Gastroesophageal sphincter (tissue), 4 donors: ENCODE measurements around the gene GNL1. TPM values are rescaled to one million over a fixed set of nuclear protein-coding genes. Genes with fewer than 3 reads are reported as not detected.
"Not testable (repeated sequence)": the region's sequence is repeated elsewhere in the genome, so short reads cannot be mapped to it uniquely, and the experiment has no call there.

ENCODE experiments used
- ATAC-seq: fragments of 150-250 bp; one replicate; pipeline ENCODE4 v1.9.1; 2016; ENCODE audit warnings: mild to moderate bottlenecking, moderate library complexity
- H3K27ac ChIP-seq, 4 donors: fragments of 200-600 bp; sonication (generic) in 3 of 4; 1 replicate in 3 of 4; 2 replicates in 1 of 4; pipeline ENCODE4 v1.5.1; 2016 to 2019
- H3K27me3 ChIP-seq: fragments of 200-600 bp; sonication (generic); one replicate; pipeline ENCODE4 v1.5.1; 2019
- H3K36me3 ChIP-seq, 2 donors: fragments of 200-600 bp; sonication (generic); one replicate each; pipeline ENCODE4 v1.5.1; 2019; ENCODE audit warnings: control low read depth in 1 of 2
- H3K4me1 ChIP-seq, 3 donors: fragments of 200-600 bp; sonication (generic); 1 replicate in 2 of 3; 2 replicates in 1 of 3; pipeline ENCODE4 v1.5.1; 2016 to 2019; ENCODE audit warnings: control low read depth in 2 of 3
- H3K4me3 ChIP-seq, 2 donors: fragments of 200-600 bp; sonication (generic); one replicate each; pipeline ENCODE4 v1.5.1; 2019; ENCODE audit warnings: mild to moderate bottlenecking in 1 of 2, moderate library complexity in 1 of 2
- H3K9me3 ChIP-seq, 3 donors: fragments of 200-600 bp; sonication (generic); one replicate each; pipeline ENCODE4 v1.5.1; 2017 to 2019; ENCODE audit warnings: control low read depth in 2 of 3
- EP300 ChIP-seq: sonication (generic); formaldehyde crosslinking; IDR thresholded peaks from one replicate; pipeline ENCODE4 v1.6.1; 2017; ENCODE audit warnings: antibody characterized with exemption, mild to moderate bottlenecking
- POLR2A ChIP-seq, 2 donors: fragments of 450-650 bp; IDR thresholded peaks; one replicate each; pipeline ENCODE4 v1.6.1; 2017; ENCODE audit warnings: antibody characterized with exemption in 2 of 2, mild to moderate bottlenecking in 2 of 2, moderate library complexity in 1 of 2
- POLR2AphosphoS5 ChIP-seq: sonication (generic); formaldehyde crosslinking; IDR thresholded peaks from one replicate; pipeline ENCODE4 v1.6.1; 2017; ENCODE audit warnings: antibody characterized with exemption
- WGBS, 2 donors: methylation state at CpG; one replicate each; pipeline ENCODE4 v1.1.5; 2018; ENCODE audit warnings: low coverage in 1 of 2; 5-methylcytosine and 5-hydroxymethylcytosine counted together
- total RNA-seq, 4 donors: library from RNA; depleted of rRNA; stranded (reverse); fragments of >200 nt; gene quantifications; one replicate each; pipeline ENCODE4 v1.1.0, GENCODE V29; 2016
- TF ChIP-seq, protein P1 (sequence below), 4 experiments: fragments of 200-600 bp in 2 of 4; fragments of 450-650 bp in 2 of 4; sonication (generic) in 1 of 4; IDR thresholded peaks; one replicate each; pipeline ENCODE4 v1.5.1; 2017 to 2019; ENCODE audit warnings: antibody characterized with exemption in 4 of 4, mild to moderate bottlenecking in 2 of 4, moderate library complexity in 2 of 4

The GNL1 gene
- total RNA-seq, 4 donors from 2014 or later, result 39.2 to 48.3 (median 42.4) TPM

DNA sequence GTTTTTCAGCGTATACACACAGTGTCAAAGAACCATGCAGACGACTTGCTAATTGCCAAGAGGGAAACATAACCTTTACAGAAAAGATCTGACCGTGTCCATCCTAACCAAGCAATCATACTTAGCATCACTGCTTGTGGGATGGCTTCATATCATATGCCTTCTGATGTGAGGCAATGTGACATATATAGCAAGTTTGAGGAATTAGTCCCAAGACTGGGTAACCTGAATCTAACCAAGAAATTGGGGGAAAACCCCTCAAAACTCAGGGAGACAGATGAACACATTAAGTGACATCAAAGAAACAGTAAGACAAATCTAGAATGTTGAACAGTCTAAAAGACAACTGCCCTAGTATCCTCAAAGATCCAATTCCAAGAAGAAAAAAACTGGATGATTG is 18.4 kb downstream of the GNL1 start:
- H3K36me3 ChIP-seq, result no peaks in the 10 kb centered on the region
- no peak overlapping the region for H3K27ac ChIP-seq
- H3K27me3 ChIP-seq, result no peaks in the 10 kb centered on the region
- no peaks in the 10 kb centered on the region for H3K9me3 ChIP-seq
- H3K4me3 ChIP-seq, result no peak overlapping the region
- TF ChIP-seq POLR2A (IDR thresholded peaks at IDR 0.05), result no peak
- peaks cover 0 to 15% (median 0%) of the 10 kb centered on the region in 3 donors for H3K4me1 ChIP-seq
- ATAC-seq, result no peak
- whole genome bisulfite sequencing, 2 donors, result 90 to 100% methylated on average over 1 to 3 of the region's 3 CpGs

DNA sequence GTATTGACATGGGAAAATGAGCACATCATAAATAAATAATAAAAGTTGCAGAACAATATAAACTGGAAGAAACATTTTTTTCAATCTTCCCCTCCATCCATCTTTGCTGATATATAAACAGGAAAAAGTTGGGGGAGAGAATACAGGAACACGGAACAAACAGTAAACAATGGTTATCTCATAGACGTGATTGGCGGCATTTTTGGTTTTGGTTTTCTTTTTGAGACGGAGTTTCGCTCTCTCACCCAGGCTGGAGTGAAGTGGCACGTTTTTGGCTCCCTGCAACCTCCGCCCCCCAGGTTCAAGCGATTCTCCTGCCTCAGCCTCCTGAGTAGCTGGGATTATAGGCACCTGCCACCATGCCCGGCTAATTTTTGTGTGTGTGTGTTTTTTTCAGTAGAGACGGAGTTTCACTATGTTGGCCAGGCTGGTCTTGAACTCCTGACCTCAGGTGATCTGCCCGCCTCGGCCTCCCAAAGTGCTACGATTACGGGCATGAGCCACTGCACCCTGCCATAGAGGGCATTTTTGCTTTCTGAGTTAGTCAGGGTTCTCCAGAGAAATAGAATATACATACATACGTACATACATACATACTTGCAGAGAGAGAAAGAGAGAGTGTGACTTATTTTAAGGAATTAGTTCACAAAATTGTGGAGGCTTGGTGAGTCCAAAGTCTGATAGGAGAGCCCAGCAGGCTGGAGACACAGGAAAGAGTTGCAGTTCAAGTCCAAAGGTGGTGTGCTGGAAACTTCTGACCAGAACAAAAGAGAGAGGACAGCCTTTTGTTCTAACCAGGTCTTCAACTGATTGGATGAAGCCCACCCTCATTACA is 22.6 kb downstream of the GNL1 start:
- Histone ChIP-seq H3K36me3 (no peaks in the 10 kb centered on the region), H3K27ac (no peak overlapping the region), H3K4me1 (peaks cover 0 to 11% (median 0%) of the 10 kb centered on the region in 3 donors), H3K9me3 (no peaks in the 10 kb centered on the region), H3K4me3 (no peak overlapping the region), H3K27me3 (no peaks in the 10 kb centered on the region)
- 66 to 68% methylated on average over 6 to 12 of the region's 15 CpGs for WGBS, 2 donors
- ATAC-seq, result no peak
- TF ChIP-seq EP300 (no peak), POLR2AphosphoS5 (no peak), POLR2A (IDR thresholded peaks at IDR 0.05) (no peak)
- TF ChIP-seq, protein P1, sequence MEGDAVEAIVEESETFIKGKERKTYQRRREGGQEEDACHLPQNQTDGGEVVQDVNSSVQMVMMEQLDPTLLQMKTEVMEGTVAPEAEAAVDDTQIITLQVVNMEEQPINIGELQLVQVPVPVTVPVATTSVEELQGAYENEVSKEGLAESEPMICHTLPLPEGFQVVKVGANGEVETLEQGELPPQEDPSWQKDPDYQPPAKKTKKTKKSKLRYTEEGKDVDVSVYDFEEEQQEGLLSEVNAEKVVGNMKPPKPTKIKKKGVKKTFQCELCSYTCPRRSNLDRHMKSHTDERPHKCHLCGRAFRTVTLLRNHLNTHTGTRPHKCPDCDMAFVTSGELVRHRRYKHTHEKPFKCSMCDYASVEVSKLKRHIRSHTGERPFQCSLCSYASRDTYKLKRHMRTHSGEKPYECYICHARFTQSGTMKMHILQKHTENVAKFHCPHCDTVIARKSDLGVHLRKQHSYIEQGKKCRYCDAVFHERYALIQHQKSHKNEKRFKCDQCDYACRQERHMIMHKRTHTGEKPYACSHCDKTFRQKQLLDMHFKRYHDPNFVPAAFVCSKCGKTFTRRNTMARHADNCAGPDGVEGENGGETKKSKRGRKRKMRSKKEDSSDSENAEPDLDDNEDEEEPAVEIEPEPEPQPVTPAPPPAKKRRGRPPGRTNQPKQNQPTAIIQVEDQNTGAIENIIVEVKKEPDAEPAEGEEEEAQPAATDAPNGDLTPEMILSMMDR (IDR thresholded peaks at IDR 0.05), result no peak

DNA sequence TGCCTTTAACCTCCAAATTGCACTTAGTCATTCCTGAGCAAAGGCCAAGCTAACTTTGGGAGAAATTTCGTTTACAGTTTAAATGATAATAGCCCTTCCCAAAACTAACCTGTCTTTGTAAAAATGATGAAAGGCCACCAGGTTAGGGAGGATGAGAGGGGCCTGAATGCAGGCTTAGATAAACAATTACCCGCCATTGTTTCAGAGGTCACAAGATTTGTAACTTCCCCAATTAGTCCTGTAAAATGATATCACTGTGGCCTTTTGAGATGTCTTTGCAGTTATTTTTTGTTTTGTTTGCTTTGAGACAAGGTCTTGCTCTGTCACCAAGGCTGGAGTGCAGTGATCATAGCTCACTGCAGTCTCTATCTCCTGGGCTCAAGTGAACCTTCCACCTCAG is 26.3 kb downstream of the GNL1 start:
- H3K27ac ChIP-seq, result no peak overlapping the region
- H3K9me3 ChIP-seq, result no peaks in the 10 kb centered on the region
- WGBS, 2 donors, result 53 to 75% methylated on average over 1 to 2 of the region's 2 CpGs
- no peak for ATAC-seq
- H3K27me3 ChIP-seq, result no peaks in the 10 kb centered on the region
- no peak overlapping the region for H3K4me3 ChIP-seq
- H3K4me1 ChIP-seq, result peaks cover 0 to 21% (median 0%) of the 10 kb centered on the region in 3 donors
- TF ChIP-seq POLR2A (IDR thresholded peaks at IDR 0.05) (no peak), POLR2AphosphoS5 (no peak), EP300 (no peak)
- TF ChIP-seq, protein P1 (IDR thresholded peaks at IDR 0.05), result no peak
- H3K36me3 ChIP-seq, result no peaks in the 10 kb centered on the region

DNA sequence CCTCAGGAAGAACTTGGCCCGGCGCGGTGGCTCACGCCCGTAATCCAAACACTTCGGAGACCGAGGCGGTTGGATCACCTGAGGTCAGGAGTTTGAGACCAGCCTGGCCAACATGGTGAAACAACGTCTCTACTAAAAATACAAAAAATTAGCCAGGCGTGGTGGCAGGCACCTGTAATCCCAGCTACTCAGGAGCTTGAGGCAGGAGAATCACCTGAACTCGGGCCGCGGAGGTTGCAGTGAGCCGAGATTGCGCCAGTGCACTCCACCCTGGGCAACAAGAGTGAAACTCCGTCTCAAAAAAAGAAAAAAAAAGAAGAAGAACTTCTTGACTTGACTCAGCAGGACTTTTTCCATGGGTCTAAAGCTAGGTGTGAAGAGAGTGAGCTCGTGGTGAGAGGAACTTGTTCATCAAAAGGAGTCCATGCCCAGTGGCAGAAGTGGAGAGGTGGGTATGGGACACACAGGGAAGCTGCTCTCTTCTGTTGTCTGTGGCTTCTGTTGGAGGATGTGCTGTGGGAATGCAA is 26.9 kb downstream of the GNL1 start:
- WGBS, 2 donors, result 83 to 84% methylated on average over 14 to 17 of the region's 17 CpGs

DNA sequence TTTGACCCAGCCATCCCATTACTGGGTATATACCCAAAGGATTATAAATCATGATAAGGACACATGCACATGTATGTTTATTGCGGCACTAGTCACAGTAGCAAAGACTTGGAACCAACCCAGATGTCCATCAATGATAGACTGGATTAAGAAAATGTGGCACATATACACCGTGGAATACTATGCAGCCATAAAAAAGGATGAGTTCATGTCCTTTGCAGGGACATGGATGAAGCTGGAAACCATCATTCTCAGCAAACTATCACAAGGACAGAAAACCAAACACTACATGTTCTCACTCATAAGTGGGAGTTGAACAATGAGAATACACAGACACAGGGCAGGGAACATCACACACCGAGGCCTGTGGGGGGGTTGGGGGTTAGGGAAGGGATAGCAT is 29.8 kb downstream of the GNL1 start:
- not testable (repeated sequence) for H3K36me3 ChIP-seq, ATAC-seq, H3K9me3 ChIP-seq, H3K27me3 ChIP-seq, H3K27ac ChIP-seq, H3K4me3 ChIP-seq
- 93 to 97% methylated on average over 3 of the region's 3 CpGs for WGBS, 2 donors
- peaks cover 0 to 10% (median 0%) of the 10 kb centered on the region in 3 donors for H3K4me1 ChIP-seq

More for the DNA sequence above, 26.9 kb downstream of the GNL1 start:
- H3K9me3 ChIP-seq, H3K4me3 ChIP-seq, ATAC-seq, H3K27ac ChIP-seq, H3K27me3 ChIP-seq, H3K36me3 ChIP-seq: not testable (repeated sequence)
- peaks cover 0 to 21% (median 0%) of the 10 kb centered on the region in 3 donors for H3K4me1 ChIP-seq

DNA sequence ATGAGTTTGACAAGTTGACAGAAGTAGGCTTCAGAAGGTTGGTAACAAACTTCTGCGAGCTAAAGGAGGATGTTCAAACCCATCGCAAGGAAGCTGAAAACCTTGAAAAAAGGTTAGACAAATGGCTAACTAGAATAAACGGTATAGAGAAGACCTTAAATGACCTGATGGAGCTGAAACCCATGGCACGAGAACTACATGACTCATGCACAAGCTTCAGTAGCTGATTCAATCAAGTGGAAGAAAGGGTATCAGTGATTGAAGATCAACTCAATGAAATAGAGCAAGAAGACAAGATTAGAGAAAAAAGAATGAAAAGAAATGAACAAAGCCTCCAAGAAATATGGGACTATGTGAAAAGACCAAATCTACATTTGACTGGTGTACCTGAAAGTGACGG is 34.3 kb downstream of the GNL1 start:
- not testable (repeated sequence) for H3K36me3 ChIP-seq, H3K4me3 ChIP-seq, H3K27ac ChIP-seq, H3K9me3 ChIP-seq, H3K4me1 ChIP-seq, ATAC-seq
- peaks cover 14% of the 10 kb centered on the region for H3K27me3 ChIP-seq
- WGBS, 2 donors, result 75 to 92% methylated on average over 4 to 5 of the region's 5 CpGs

DNA sequence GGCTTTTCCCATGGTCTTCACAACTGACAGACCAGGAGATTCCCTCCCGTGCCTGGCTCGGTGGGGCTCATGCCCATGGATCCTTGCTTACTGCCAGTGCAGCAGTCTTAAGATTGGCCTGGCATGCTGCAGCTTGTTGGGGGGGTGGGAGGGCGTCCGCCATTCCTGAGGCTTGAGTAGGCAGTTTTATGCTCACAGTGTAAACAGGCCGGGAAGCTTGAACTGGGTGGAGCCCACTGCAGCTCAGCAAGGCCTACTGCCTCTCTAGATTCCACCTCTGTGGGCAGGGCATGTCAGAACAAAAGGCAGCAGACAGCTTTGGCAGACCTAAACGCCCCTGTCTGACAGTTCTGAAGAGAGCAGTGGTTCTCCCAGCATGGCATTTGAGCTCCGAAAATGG is 35.2 kb downstream of the GNL1 start:
- not testable (repeated sequence) for H3K4me3 ChIP-seq, ATAC-seq

More for the DNA sequence above, 35.2 kb downstream of the GNL1 start:
- H3K36me3 ChIP-seq, H3K9me3 ChIP-seq, H3K4me1 ChIP-seq: not testable (repeated sequence)
- 100% methylated on average over 2 of the region's 7 CpGs; no CpG with 5 or more reads in 1 of the 2 donors for WGBS, 2 donors
- peak overlapping the region in 2 of 4 donors; percentile 35 to 40 for H3K27ac ChIP-seq
- peaks cover 14% of the 10 kb centered on the region for H3K27me3 ChIP-seq
